Smooth muscle cell (in vitro differentiated cells): ENCODE measurements around the gene NKX2-4. TPM values are rescaled to one million over a fixed set of nuclear protein-coding genes. Genes with fewer than 3 reads are reported as not detected.

Source experiments
- DNase-seq: peaks from one replicate; lab custom pipeline; 2025; ENCODE audit not compliant: unreplicated experiment; lab: John Stamatoyannopoulos, UW
- H2AFZ ChIP-seq: fragments of 200-600 bp; sonication (generic); 2 replicates; pipeline ENCODE4 v1.6.0; 2016; ENCODE audit warnings: antibody characterized with exemption, low read depth, mild to moderate bottlenecking
- H3F3A ChIP-seq: fragments of 200-600 bp; sonication (generic); 2 replicates; pipeline ENCODE4 v1.6.0; 2017; ENCODE audit warnings: antibody characterized with exemption, low read depth
- H3K27ac ChIP-seq: fragments of 200-600 bp; sonication (generic); 2 replicates; pipeline ENCODE4 v1.5.1; 2016; ENCODE audit warnings: low read depth, mild to moderate bottlenecking
- H3K27me3 ChIP-seq: fragments of 200-600 bp; sonication (generic); 2 replicates; pipeline ENCODE4 v1.6.1; 2016; ENCODE audit warnings: low read depth, mild to moderate bottlenecking
- H3K36me3 ChIP-seq: fragments of 200-600 bp; sonication (generic); 2 replicates; pipeline ENCODE4 v1.5.1; 2016; ENCODE audit warnings: low read depth
- H3K4me1 ChIP-seq: fragments of 200-600 bp; sonication (generic); 2 replicates; pipeline ENCODE4 v1.5.1; 2016; ENCODE audit warnings: low read depth
- H3K4me2 ChIP-seq: fragments of 200-600 bp; sonication (generic); 2 replicates; pipeline ENCODE4 v1.6.0; 2016; ENCODE audit warnings: mild to moderate bottlenecking
- H3K4me3 ChIP-seq: fragments of 200-600 bp; sonication (generic); 2 replicates; pipeline ENCODE4 v1.5.1; 2016; ENCODE audit warnings: mild to moderate bottlenecking
- H3K79me2 ChIP-seq: fragments of 200-600 bp; sonication (generic); 2 replicates; pipeline ENCODE4 v1.6.0; 2016; ENCODE audit warnings: low read depth, mild to moderate bottlenecking
- H3K9ac ChIP-seq: fragments of 200-600 bp; sonication (generic); 2 replicates; pipeline ENCODE4 v1.6.0; 2016; ENCODE audit warnings: low read depth
- H3K9me3 ChIP-seq: fragments of 200-600 bp; sonication (generic); replicated peaks from 2 replicates; pipeline ENCODE4 v1.5.1; 2016; ENCODE audit warnings: low read depth
- H4K20me1 ChIP-seq: fragments of 200-600 bp; sonication (generic); 2 replicates; pipeline ENCODE4 v1.6.0; 2016; ENCODE audit warnings: low read depth
- CTCF ChIP-seq: fragments of 200-600 bp; sonication (generic); IDR thresholded peaks from 2 replicates; pipeline ENCODE4 v1.5.1; 2017; ENCODE audit warnings: borderline replicate concordance, mild to moderate bottlenecking, antibody characterized with exemption; ENCODE audit not compliant: insufficient read depth, poor library complexity, severe bottlenecking
- WGBS: methylation state at CpG from one replicate; pipeline ENCODE4 v1.1.7; 2016; ENCODE audit warnings: low lambda C conversion rate; 5-methylcytosine and 5-hydroxymethylcytosine counted together
- polyA plus RNA-seq: library from polyadenylated mRNA; unstranded; fragments of >200 nt; fragmentation: Nextera tagmentation; extraction: Ambion mirVana; gene quantifications from 2 replicates; pipeline ENCODE4 v1.2.1, GENCODE V29; 2016
- total RNA-seq: library from RNA; depleted of rRNA; stranded (reverse); fragments of >200 nt; gene quantifications from 2 replicates; pipeline ENCODE4 v1.2.3, GENCODE V29; 2014

The NKX2-4 gene
- total and polyA plus RNA-seq, 2 experiments from 2014 or later, result not detected

DNA sequence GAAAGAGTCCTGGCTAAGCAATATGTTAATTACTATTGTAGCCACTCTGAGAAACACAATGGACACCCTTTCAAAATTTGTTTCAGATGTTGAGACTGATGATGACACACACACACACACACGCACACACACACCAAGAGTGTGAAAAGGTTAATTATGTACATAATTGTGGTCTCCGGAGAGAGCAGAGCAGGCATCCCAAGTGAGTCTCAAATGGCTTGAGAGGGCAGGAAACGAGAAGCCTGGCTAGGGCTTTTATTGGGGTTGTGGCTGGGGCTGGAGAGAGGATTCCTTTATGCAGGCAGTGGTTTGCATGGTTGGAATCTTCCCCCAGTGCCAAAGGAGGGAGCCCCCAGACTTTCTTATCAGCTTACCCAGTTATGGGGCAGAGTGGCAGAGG, 38.2 kb upstream of the NKX2-4 start:
- WGBS, result 32% methylated on average over 3 of the region's 3 CpGs
- Histone ChIP-seq H3F3A (no peaks in the 10 kb centered on the region), H2AFZ (no peak overlapping the region), H3K9me3 (no peaks in the 10 kb centered on the region), H3K9ac (no peak overlapping the region), H3K79me2 (no peaks in the 10 kb centered on the region), H3K4me3 (no peak overlapping the region), H3K27me3 (no peaks in the 10 kb centered on the region), H3K36me3 (no peaks in the 10 kb centered on the region), H3K4me2 (no peak overlapping the region), H3K27ac (no peak overlapping the region), H4K20me1 (no peaks in the 10 kb centered on the region), H3K4me1 (no peaks in the 10 kb centered on the region)
- DNase-seq, result no peak
- TF ChIP-seq CTCF, result no peak

- H3K27ac ChIP-seq, result no peak overlapping the region
- 64% methylated on average over 2 of the region's 2 CpGs for WGBS
- H3K4me2 ChIP-seq, result no peak overlapping the region
These were observed 36.1 kb upstream of the NKX2-4 start for GRCh38 chr20:21433329-21433890.

GRCh38 chr20:21432911-21433310, 35.6 kb upstream of the NKX2-4 start:
- H3K36me3 ChIP-seq, result no peaks in the 10 kb centered on the region
- no peaks in the 10 kb centered on the region for H4K20me1 ChIP-seq
- 86% methylated on average over 4 of the region's 4 CpGs for WGBS
- H3K27me3 ChIP-seq, result peaks cover 3% of the 10 kb centered on the region
- no peak for TF ChIP-seq CTCF
- no peak overlapping the region for H2AFZ ChIP-seq
- no peak overlapping the region for H3K4me3 ChIP-seq
- H3K4me1 ChIP-seq, result no peaks in the 10 kb centered on the region
- no peaks in the 10 kb centered on the region for H3K9me3 ChIP-seq
- H3K9ac ChIP-seq, result no peak overlapping the region
- H3K4me2 ChIP-seq, result no peak overlapping the region
- H3K79me2 ChIP-seq, result no peaks in the 10 kb centered on the region
- no peak overlapping the region for H3K27ac ChIP-seq
- no peaks in the 10 kb centered on the region for H3F3A ChIP-seq
- no peak for DNase-seq

More at GRCh38 chr20:21433329-21433890, 36.1 kb upstream of the NKX2-4 start:
- DNase-seq, result no peak
- H3K79me2 ChIP-seq, result no peaks in the 10 kb centered on the region
- H2AFZ ChIP-seq, result no peak overlapping the region
- H3K4me3 ChIP-seq, result no peak overlapping the region
- peaks cover 3% of the 10 kb centered on the region for H3K27me3 ChIP-seq
- H3K4me1 ChIP-seq, result no peaks in the 10 kb centered on the region
- H4K20me1 ChIP-seq, result no peaks in the 10 kb centered on the region
- TF ChIP-seq CTCF, result no peak
- no peaks in the 10 kb centered on the region for H3F3A ChIP-seq
- no peaks in the 10 kb centered on the region for H3K9me3 ChIP-seq
- no peaks in the 10 kb centered on the region for H3K36me3 ChIP-seq
- no peak overlapping the region for H3K9ac ChIP-seq

GRCh38 chr20:21430020-21430419, 32.7 kb upstream of the NKX2-4 start:
- Histone ChIP-seq H3K9ac (no peak overlapping the region), H2AFZ (no peak overlapping the region), H3F3A (no peaks in the 10 kb centered on the region), H3K4me1 (no peaks in the 10 kb centered on the region), H4K20me1 (no peaks in the 10 kb centered on the region), H3K27me3 (peaks cover 3% of the 10 kb centered on the region), H3K9me3 (no peaks in the 10 kb centered on the region), H3K4me2 (no peak overlapping the region), H3K27ac (no peak overlapping the region), H3K4me3 (no peak overlapping the region), H3K36me3 (no peaks in the 10 kb centered on the region), H3K79me2 (no peaks in the 10 kb centered on the region)
- TF ChIP-seq CTCF, result no peak
- DNase-seq, result no peak
- WGBS, result 84% methylated on average over 3 of the region's 3 CpGs
